GM18951 (cell line): ENCODE results near the gene ATP11A.

Source experiments
- POLR2A ChIP-seq: IDR thresholded peaks from 4 replicates; pipeline ENCODE4 v1.6.1; 2011; ENCODE audit warnings: mild to moderate bottlenecking; ENCODE audit not compliant: insufficient read length, insufficient read depth; ENCODE audit errors: extremely low read depth
- in situ Hi-C: fragments of 300-500 bp; cut with MboI; formaldehyde crosslinking; loops from one replicate; pipeline ENCODE4 v1.12.0; 2022; ENCODE audit warnings: low sequenced_read_pairs, mixed read lengths, inconsistent platforms; ENCODE audit not compliant: unreplicated experiment

Gene ATP11A

DNA sequence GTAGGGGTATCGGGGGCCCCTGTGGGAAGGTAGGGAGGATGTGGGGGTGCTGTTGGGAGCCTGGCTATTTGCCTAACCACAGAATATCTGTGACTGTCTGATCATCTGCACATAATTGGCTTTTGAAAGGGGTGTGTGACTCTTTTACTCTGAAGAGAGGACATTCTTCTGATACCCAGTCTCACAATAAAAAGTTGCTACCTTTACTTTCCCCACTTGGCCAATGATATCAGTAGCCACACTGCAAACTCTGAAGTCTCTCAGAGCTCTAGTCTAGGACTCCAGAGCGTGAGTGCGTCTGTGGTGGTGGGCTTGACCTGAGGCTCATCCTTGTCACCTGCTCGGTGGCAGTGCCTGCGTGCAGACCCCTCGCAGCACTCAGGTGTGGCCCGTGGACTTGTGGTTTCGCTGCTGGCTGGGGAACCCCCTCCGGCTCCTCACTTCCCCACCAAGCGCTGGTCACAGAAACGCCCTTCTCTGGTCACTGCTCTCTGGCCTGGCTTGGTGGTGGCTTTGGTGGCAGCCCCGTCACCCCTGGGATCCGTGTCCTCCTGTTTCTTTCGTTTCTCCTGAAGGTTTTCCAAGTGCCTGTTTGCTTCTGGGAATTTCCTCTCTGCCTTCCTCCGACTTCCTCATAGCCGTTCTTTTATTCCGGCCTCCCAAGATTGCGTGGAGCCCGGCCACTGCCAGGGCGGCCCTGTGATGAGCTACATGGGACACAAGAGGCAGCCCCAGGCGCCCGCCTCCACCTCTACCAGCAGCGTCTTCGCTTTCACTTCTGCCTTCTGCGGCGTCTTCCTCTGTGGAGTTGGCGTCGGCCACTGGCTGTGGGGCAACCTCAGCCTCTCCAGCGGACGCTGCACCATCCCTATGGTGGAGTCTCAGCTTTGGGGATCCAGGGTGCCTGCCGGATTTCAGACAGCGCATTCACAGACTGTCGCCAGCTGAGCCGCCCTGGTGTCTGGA is 78.0 kb downstream of the ATP11A start:
- in situ Hi-C loops, result no loop called here
- no peak for TF ChIP-seq POLR2A

GRCh38 chr13:112768795-112769481 is 79.1 kb downstream of the ATP11A start:
- in situ Hi-C loops, result no loop called here
- TF ChIP-seq POLR2A, result no peak

- no peak for TF ChIP-seq POLR2A
- in situ Hi-C loops, result no loop called here
Observed at GRCh38 chr13:112769615-112770014, 79.8 kb downstream of the ATP11A start.

DNA sequence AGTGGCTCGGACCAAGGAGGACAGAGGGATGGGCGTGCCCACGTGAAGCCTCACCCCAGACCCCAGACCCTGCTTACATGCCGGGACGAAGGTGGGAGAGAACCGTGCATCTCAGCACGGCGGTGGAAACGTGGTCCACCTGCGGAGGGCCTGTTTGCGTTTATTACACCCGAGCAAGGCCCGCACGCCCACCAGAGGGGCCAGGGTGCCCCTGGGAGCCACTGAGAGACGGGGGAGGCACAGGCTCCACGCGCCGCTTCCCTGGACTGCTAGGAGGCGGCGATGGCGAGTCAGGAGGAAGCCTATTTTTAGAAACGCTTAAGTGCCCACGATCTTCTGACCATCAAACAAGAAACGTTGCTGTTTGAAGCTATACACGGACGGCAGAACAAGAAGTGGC is 80.7 kb downstream of the ATP11A start:
- no peak for TF ChIP-seq POLR2A
- in situ Hi-C loops, result no loop called here

DNA sequence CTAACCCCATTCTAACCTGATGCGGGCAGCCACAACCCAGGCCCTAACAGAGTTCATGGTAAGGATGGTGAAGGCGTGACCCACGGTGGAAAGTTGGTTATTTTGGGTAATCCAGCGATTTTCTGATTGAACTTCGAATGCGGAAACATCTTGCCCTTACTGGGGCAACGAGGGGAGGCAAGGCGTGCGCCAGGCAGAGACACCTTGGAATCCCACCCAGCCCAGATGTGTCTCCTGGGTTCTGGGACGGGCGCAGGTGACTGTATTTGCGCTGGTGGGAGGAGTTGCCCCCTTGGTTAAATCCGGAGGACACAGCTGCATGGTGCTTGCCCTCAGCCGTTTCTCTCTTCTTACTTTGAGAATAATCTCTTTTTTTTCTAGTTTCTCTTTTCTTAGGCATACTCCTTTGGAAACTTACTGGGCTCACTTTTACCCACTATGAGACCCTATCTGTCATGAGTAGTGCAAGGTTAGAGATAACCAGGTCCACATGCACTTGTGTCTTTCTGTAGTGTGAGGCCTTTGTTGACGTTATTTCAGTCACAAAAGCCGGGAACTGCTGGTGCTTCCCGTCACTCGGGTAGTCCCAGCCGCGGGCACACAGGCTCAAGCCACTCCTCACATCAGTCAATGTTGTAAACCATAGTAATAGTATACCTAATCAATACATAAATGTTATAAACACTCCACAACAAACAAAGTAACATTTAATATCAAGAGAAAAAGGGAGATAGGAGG is 81.5 kb downstream of the ATP11A start:
- no peak for TF ChIP-seq POLR2A
- in situ Hi-C loops, result no loop called here

DNA sequence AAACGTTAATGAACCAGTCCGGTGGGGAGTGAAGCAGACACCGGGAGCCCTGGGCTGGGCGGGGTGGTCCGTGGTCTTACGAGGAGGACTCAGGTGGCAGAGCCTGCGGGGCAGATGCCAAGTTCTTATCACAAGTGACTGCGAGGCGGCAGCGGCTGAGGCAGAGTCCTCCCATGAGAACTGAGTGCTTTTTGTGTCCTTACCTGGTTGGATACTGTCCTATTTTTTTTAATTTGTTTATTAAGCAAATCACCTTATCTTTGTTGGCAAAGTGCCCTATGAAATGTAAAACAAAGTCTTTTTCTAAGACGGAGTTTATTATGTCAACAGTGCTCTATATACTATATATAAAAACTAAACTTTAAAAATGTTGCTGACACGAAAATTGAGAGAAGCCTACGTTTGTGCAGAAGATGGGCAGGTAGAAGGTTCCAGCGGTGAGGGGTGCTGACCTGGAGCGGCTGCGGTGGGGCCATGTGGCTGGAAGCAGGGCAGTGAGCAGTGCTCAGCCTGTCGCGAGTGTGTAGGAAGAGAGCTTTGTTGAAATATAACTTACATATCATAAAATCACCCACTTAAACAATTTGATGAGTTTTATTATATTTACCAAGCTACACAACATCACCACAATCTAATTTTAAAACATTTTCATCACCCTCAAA is 82.2 kb downstream of the ATP11A start:
- no peak for TF ChIP-seq POLR2A
- in situ Hi-C loops, result no loop called here

DNA sequence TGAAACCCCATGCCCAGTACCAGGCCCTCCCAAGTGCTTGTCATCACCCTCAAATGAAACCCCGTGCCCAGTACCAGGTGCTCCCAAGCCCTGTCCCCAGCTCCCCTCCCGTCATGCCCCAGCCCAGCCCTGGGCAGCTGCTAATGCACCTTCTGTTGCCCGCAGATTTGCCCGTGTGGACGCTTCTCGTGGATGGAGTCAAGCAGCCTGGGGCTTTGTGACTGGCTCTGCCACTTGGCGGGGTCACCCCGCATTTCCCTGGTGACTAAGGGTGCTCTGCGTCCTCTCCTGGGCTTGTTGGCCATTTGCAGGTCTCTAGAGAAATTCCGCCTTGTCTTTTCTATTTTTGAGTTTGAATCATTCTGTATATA is 82.7 kb downstream of the ATP11A start:
- in situ Hi-C loops, result no loop called here
- TF ChIP-seq POLR2A, result no peak

DNA sequence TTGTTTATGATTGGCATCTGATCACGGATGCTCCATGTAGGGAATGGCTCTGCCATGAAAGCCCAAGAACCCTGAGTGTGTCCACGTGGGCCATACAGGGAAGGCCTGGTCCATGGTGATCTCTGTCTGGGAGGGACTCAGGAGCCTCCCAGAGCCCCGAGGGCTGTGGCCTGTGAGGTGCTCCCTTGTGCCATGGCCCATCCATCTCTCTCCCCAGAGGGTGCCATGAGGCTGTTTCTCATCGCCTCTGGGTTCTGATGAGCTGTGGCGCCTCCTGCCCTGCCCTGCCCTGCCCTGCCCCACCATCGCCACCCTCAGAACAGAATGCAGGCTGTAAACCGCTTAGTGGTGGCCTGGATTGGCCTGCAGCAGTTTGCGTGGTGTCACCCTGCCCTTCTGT is 83.1 kb downstream of the ATP11A start:
- in situ Hi-C loops, result no loop called here
- no peak for TF ChIP-seq POLR2A

GRCh38 chr13:112773601-112774447 is 84.0 kb downstream of the ATP11A start:
- no peak for TF ChIP-seq POLR2A
- in situ Hi-C loops, result no loop called here

DNA sequence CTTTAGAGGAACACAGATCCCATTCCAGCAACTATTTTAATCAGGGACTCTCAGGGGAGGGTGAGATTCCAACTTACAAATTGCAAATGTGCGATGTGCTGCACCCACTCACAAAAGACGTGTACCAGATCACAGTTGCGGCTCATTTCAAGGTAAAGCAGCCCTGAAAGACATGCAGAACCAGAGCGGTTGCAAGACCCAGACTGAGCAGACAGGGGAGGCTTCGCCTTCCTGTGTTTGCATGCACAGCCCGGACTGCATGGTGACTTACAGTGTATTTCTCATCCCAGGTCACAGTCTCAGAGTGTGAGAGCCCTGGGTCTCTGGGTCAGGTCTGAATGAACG is 84.6 kb downstream of the ATP11A start:
- TF ChIP-seq POLR2A, result no peak
- in situ Hi-C loops, result no loop called here

- in situ Hi-C loops, result no loop called here
- TF ChIP-seq POLR2A, result no peak
Observed at GRCh38 chr13:112774829-112775565, 85.2 kb downstream of the ATP11A start.

- in situ Hi-C loops, result no loop called here
- no peak for TF ChIP-seq POLR2A
Observed at GRCh38 chr13:112775791-112776279, 86.0 kb downstream of the ATP11A start.

DNA sequence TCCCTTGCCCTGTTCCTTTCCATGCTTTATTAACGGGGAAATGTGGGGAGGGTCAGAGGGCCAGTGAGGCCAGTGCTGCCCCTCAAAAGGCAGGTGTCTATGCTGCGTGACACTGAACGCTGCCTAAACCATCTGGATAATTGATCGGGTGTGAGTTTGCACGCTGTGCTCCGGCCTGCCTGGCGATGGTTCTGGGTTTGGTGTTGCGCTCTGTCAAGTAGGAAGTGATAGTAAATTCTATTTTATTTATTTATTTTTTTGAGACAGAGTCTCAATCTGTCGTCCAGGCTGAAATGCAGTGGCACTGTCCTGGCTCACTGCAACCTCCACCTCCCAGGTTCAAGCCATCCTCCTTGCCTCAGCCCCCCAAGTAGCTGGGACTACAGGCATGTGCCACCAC is 86.5 kb downstream of the ATP11A start:
- TF ChIP-seq POLR2A, result no peak

More for the DNA sequence above, 86.5 kb downstream of the ATP11A start:
- in situ Hi-C loops, result no loop called here
